HUES64 (cell line): ENCODE results near the gene TFG. TPM values are rescaled to one million over a fixed set of nuclear protein-coding genes. Genes with fewer than 3 reads are reported as not detected.
"Not testable (repeated sequence)": the region's sequence is repeated elsewhere in the genome, so short reads cannot be mapped to it uniquely, and the experiment has no call there.

ENCODE experiments used
- H3K27ac ChIP-seq: 2 replicates; pipeline ENCODE4 v1.7.0; 2013; ENCODE audit warnings: low read depth, low read length, inconsistent platforms
- H3K27me3 ChIP-seq: 2 replicates; pipeline ENCODE4 v1.6.1; 2013; ENCODE audit warnings: mild to moderate bottlenecking, low read length; ENCODE audit not compliant: insufficient read depth
- H3K36me3 ChIP-seq: 2 replicates; pipeline ENCODE4 v1.6.1; 2013; ENCODE audit warnings: mild to moderate bottlenecking, low read length; ENCODE audit not compliant: insufficient read depth
- H3K4me1 ChIP-seq: 2 replicates; pipeline ENCODE4 v1.6.1; 2013; ENCODE audit warnings: mild to moderate bottlenecking, low read length, moderate library complexity; ENCODE audit not compliant: insufficient read depth
- H3K4me3 ChIP-seq: 2 replicates; pipeline ENCODE4 v1.5.1; 2013; ENCODE audit warnings: mild to moderate bottlenecking, low read length, moderate library complexity
- H3K9ac ChIP-seq: 2 replicates; pipeline ENCODE4 v1.6.1; 2013; ENCODE audit warnings: mild to moderate bottlenecking, low read depth, low read length
- H3K9me3 ChIP-seq: 2 replicates; pipeline ENCODE4 v1.6.1; 2013; ENCODE audit warnings: low read depth, low read length; ENCODE audit not compliant: insufficient read depth
- WGBS: fragments of 150-250, 120-280 bp; methylation state at CpG from one replicate; pipeline ENCODE4 v1.1.7; 2013; ENCODE audit warnings: missing lambda C conversion rate; 5-methylcytosine and 5-hydroxymethylcytosine counted together
- polyA plus RNA-seq, 2 experiments: library from polyadenylated mRNA; stranded (reverse); fragments of 50-300 nt; gene quantifications; one replicate each; pipeline ENCODE4 v1.2.3, GENCODE V29; 2013

TFG gene
- polyA plus RNA-seq (2013, experiment 1 of 2), result 94.4 TPM
- polyA plus RNA-seq (2013, experiment 2 of 2), result 100 TPM

DNA sequence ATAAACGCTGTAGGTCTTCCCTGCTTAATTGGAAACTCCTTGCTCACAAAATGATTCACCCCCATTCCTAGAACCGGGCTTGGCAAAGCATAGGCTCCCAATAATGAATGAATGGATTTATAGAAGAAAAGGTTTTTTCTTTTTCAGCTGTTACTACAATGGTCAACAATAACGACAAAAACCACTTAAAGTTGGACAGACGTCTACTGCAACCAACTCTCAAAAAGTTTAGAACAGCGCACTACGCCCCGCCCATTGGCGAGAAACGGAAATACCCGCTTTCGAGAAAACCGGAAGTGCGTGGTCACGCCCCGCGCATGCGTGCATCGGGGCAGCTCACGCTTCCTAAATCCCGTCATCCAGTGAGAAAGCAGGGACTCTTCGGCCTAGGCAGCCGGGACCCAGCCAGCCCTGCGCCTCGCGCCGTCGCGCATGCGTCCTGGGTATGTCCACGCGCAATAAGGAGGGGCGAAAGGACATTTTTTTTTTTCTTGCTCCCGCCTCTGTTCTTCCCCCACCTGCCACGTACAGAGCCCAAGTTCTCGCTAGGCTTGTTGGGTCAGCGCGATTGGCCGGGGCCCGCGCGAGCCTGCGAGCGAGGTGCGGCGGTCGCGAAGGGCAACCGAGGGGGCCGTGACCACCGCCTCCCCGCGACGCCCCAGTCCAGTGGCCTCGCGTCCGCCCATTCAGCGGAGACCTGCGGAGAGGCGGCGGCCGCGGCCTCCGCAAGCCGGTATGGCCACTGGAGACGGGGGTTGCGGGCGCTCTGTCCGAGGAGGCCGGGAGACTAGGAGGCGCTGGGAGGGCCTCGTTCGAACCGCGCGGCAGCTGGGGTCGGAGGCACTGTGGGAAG lies at the start of gene TFG:
TSS of gene TFG (plus strand) at position 506 of the 853 bp plus-strand sequence. CDS start 4,192 bp downstream, outside the sequence.
- peaks cover 16% of the 10 kb centered on the region for H3K36me3 ChIP-seq
- H3K27me3 ChIP-seq, result peaks cover 43% of the 10 kb centered on the region
- peak within 1 kb of the TSS; percentile 100 for H3K27ac ChIP-seq
- H3K4me3 ChIP-seq, result peak within 1 kb of the TSS; percentile 91
- H3K9ac ChIP-seq, result peak within 1 kb of the TSS; percentile 97
- peaks cover 3% of the 10 kb centered on the region; the same call in 1 of the 2 replicates for H3K4me1 ChIP-seq
- H3K9me3 ChIP-seq, result peaks cover 4% of the 10 kb centered on the region; the same call in 1 of the 2 replicates
- 1% methylated on average over 69 of the region's 76 CpGs for WGBS

DNA sequence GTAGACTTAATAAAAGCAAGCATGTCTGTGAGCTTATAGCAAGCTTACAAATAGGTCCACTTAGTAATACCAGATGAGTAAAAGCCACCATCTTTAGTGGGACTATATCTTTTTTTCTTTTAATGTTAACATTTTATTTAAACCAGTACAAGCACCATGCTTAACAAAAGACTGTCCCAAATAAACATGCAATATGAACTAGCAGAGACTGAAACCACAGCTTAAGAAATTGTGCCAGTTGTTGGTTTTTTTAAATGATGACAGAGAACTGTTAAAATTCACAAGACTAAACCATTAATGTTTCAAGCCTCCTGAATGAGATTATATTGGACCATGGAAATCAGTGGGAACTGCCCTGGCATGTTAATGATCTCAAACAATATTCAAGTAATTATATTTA lies 48.0 kb upstream of the TFG start:
- not testable (repeated sequence) for H3K9ac ChIP-seq, H3K4me3 ChIP-seq, H3K27me3 ChIP-seq, H3K36me3 ChIP-seq, H3K4me1 ChIP-seq, H3K27ac ChIP-seq, H3K9me3 ChIP-seq

DNA sequence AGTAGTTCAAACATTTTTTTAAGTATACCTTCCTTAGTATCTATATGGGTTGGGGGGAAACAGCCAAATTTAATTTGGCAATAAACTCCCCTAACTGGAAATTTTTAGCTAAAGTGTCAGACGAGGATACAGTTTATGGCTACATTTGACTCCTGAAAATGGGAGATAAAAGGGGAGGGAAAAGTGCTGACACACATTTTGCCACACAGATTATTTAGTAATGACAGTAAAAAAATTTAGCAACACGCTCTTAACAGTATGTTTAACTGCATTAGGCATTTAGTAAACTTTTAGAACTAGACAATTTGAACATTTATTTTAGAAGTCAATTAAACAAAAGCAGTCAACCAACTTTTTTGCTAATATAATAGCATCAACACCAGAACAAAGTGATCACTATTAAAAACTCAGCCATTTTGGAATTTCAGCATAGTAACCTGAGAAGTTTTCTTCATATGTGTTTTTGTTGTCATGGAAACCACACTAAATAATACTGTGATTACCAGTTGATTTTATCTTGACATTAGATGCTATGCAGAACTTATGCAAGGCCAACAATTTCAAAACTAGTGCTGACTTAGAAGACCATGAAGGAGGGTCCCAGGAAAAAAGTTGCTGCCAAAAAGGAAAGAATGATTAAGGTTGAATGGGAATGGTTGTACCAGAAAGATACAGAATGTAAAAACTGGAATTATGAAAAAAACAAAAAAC lies 47.0 kb upstream of the TFG start:
- no peak overlapping the region for H3K9ac ChIP-seq
- WGBS, result 93% methylated on average over 2 of the region's 2 CpGs
- H3K4me1 ChIP-seq, result 0 out of 2 replicates have a peak, but pooled peaks cover 5% of the 10 kb centered on the region
- no peak overlapping the region for H3K4me3 ChIP-seq
- no peaks in the 10 kb centered on the region for H3K9me3 ChIP-seq
- H3K27ac ChIP-seq, result no peak overlapping the region
- no peaks in the 10 kb centered on the region for H3K27me3 ChIP-seq
- H3K36me3 ChIP-seq, result no peaks in the 10 kb centered on the region

DNA sequence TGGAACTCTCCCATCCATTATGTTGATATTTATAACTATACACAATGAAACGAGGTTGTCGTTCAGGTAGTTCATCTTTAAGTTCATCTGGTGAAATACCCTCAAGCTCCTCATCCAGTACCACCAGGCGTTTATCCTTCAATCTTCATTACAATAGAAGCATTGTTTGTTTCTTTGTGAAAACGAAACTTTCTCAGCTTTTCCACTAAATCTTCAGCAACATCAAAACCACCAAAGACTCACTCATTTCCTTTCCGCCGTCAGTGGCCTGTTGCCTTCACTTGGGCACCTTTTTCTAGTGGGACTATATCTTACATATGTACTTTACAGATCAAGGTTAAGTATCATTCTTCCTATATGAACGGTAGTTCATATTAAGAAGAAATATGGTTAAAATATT lies 44.1 kb upstream of the TFG start:
- Histone ChIP-seq H3K4me3 (no peak overlapping the region), H3K4me1 (0 out of 2 replicates have a peak, but pooled peaks cover 5% of the 10 kb centered on the region), H3K9me3 (no peaks in the 10 kb centered on the region), H3K36me3 (no peaks in the 10 kb centered on the region), H3K27me3 (no peaks in the 10 kb centered on the region), H3K9ac (no peak overlapping the region), H3K27ac (no peak overlapping the region)
- WGBS, result 72% methylated on average over 6 of the region's 7 CpGs

DNA sequence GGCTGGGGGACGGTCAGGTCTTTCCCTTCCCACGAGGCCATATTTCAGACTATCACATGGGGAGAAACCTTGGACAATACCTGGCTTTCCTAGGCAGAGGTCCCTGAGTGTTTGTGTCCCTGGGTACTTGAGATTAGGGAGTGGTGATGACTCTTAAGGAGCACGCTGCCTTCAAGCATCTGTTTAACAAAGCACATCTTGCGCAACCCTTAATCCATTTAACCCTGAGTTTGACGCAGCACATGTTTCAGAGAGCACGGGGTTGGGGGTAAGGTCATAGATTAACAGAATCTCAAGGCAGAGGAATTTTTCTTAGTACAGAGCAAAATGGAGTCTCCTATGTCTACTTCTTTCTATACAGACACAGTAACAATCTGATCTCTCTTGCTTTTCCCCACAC lies 42.6 kb upstream of the TFG start:
- 78% methylated on average over 1 of the region's 6 CpGs for WGBS
- not testable (repeated sequence) for H3K4me3 ChIP-seq, H3K4me1 ChIP-seq

DNA sequence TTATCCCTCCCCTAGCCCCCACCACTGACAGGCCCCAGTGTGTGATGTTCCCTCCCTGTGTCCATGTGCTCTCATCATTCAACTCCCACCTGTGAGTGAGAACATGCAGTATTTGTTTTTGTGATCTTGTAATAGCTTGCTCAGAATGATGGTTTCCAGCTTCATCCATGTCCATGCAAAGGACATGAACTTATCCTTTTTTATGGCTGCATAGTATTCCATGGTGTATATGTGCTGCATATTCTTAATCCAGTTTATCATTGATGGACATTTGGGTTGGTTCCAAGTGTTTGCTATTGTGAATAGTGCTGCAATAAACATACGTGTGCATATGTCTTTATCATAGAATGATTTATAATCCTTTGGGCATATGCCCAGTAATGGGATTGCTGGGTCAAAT lies 42.0 kb upstream of the TFG start:
- H3K9ac ChIP-seq, H3K27me3 ChIP-seq, H3K9me3 ChIP-seq, H3K4me3 ChIP-seq, H3K27ac ChIP-seq, H3K4me1 ChIP-seq, H3K36me3 ChIP-seq: not testable (repeated sequence)
- WGBS, result 92% methylated on average over 1 of the region's 1 CpG

More for the DNA sequence above, 42.6 kb upstream of the TFG start:
- H3K27me3 ChIP-seq, H3K27ac ChIP-seq, H3K9ac ChIP-seq, H3K36me3 ChIP-seq, H3K9me3 ChIP-seq: not testable (repeated sequence)

DNA sequence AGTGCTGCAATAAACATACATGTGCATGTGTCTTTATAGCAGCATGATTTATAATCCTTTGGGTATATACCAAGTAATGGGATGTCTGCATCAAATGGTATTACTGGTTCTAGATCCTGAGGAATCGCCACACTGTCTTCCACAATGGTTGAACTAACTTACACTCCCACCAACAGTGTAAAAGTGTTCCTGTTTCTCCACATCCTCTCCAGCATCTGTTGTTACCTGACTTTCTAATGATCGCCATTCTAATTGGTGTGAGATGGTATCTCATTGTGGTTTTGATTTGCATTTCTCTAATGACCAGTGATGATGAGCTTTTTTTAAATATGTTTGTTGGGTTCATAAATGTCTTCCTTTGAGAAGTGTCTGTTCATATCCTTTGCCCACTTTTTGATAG lies 38.3 kb upstream of the TFG start:
- H3K27ac ChIP-seq, H3K4me1 ChIP-seq, H3K9ac ChIP-seq, H3K36me3 ChIP-seq, H3K27me3 ChIP-seq, H3K9me3 ChIP-seq, H3K4me3 ChIP-seq: not testable (repeated sequence)
- WGBS, result 93% methylated on average over 1 of the region's 2 CpGs

DNA sequence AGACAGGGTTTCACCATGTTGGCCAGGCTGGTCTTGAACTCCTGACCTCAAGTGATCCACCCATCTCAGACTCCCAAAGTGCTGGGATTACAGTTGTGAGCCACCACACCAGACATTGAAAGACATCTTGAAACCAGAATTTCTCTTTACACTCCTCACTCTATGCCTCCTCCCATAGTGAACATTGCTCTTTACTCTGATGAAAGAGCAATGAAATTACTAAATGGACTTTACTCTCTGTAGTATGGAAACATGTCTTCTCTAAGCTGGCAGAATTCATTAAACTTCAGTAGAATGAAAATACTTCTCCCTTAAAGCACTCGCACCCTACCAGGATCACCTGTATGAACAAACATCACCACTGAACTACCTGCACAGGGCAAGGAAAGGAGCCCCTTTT lies 27.8 kb upstream of the TFG start:
- no peaks in the 10 kb centered on the region for H3K9me3 ChIP-seq
- WGBS, result 87% methylated on average over 1 of the region's 1 CpG

DNA sequence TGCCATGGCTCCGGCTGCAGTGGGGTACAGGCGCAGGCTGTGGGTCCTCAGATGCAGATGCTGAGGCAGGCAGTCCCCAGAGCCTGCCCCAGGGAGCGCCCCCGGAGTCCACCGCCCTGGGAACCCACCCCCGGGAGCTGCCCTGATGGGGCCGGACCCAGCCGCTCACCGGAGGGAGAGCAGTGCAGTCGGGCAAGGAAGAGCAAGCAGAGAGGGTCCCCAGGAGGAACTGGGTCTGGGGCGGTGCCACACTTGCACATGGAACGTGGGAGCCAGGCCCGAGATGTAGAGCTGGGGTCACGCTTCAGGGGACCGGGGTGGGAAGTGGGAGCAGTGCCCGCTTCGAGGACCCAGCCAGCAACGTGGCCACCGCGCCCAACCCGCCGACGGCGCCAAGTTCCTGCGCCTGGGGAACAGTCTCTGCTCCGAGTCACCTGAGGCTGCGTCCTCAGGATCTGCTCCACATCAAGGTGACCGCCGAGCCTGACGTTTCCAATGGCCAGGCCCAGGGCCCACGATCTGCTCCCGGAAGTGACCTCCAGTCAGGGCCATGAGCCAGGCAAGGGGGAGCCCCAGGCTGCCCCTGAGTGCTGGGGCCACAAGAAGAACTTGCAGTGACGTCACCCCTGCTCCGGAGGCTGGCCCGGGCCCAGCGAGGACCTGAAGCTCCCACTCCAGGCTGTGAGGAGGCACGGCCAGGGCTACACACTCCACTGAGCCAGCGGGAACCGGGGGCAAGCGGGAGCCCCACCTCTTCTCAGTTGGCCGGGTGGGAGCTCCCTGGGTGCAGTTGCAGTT lies 27.0 kb upstream of the TFG start:
- H3K4me3 ChIP-seq, result no peak overlapping the region
- H3K27me3 ChIP-seq, result no peaks in the 10 kb centered on the region
- no peaks in the 10 kb centered on the region for H3K9me3 ChIP-seq
- H3K9ac ChIP-seq, result no peak overlapping the region
- no peaks in the 10 kb centered on the region for H3K36me3 ChIP-seq
- H3K4me1 ChIP-seq, result no peaks in the 10 kb centered on the region
- 94% methylated on average over 41 of the region's 41 CpGs for WGBS
- no peak overlapping the region for H3K27ac ChIP-seq

More for the DNA sequence above, 27.8 kb upstream of the TFG start:
- Histone ChIP-seq H3K4me1 (no peaks in the 10 kb centered on the region), H3K9ac (no peak overlapping the region), H3K4me3 (no peak overlapping the region), H3K27me3 (no peaks in the 10 kb centered on the region), H3K36me3 (no peaks in the 10 kb centered on the region), H3K27ac (no peak overlapping the region)

DNA sequence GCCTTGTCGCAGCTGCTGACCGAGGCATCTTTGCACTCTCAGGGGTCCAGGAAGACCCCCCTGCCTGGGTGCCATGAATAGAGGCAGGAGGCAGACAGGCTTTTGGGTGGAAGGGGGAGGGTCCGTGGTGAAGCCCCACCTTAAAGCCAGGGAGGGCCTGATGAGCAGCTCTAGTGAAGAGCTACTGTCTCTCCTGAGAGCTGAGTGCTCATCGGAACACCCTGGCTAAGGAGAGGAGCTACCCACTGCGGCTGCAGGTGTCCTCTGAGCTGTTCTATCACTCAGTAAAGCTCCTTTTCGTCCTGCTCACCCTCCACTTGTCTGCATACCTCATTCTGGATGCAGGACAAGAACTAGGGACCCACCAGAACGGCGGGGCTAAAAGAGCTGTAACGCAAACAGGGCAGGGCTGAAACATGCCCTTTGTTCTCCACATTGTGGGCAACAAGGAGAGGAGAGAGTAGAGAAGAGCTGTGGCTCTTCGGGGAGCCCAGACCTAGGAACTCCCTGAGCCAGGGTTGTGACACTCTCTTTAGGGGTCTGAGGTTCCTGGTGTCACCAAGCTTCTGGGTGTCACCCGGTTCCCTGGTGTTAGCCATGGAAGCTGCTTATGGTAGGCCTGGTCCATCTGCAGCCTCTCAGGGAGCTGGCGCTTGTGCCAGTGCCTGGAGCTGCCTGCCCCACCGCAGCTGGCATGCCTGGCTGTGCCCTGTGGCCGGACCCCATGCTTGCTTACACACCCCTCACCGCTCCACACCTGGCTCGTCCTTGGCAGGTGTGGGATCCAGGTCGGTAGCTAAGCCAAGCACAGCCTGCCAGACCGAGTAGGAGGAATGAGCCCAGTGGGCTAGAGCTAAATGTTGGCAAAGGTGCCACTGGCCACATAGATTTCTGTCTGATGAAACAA lies 26.2 kb upstream of the TFG start:
- H3K4me1 ChIP-seq, result no peaks in the 10 kb centered on the region
- H3K27me3 ChIP-seq, result no peaks in the 10 kb centered on the region
- H3K4me3 ChIP-seq, result no peak overlapping the region
- H3K36me3 ChIP-seq, result no peaks in the 10 kb centered on the region
- WGBS, result 88% methylated on average over 18 of the region's 18 CpGs
- no peak overlapping the region for H3K9ac ChIP-seq
- H3K9me3 ChIP-seq, result no peaks in the 10 kb centered on the region
- no peak overlapping the region for H3K27ac ChIP-seq
